DMS 273 (cell line): ENCODE data around the gene CIT.
"Not testable (repeated sequence)": the region's sequence is repeated elsewhere in the genome, so short reads cannot be mapped to it uniquely, and the experiment has no call there.

Experiments
- DNase-seq: peaks from one replicate; lab custom pipeline; 2025; ENCODE audit not compliant: unreplicated experiment; lab: John Stamatoyannopoulos, UW

The CIT gene

GRCh38 chr12:119876761-119877638 lies at the start of gene CIT:
TSS of gene CIT (minus strand) at chr12:119877320. CDS start at chr12:119876168, 1,152 bp downstream.
- DNase-seq: peak; percentile 96

- no peak for DNase-seq
Measured at GRCh38 chr12:119925269-119925668, 48.1 kb upstream of the CIT start.

- DNase-seq: no peak
Measured at GRCh38 chr12:119920064-119920463, 42.9 kb upstream of the CIT start.

GRCh38 chr12:119915894-119916510 lies 38.9 kb upstream of the CIT start:
- no peak for DNase-seq

- no peak for DNase-seq
Measured at GRCh38 chr12:119914666-119915065, 37.5 kb upstream of the CIT start.

GRCh38 chr12:119913536-119914330 lies 36.6 kb upstream of the CIT start:
- no peak for DNase-seq

- DNase-seq: no peak
Measured at GRCh38 chr12:119911182-119911581, 34.1 kb upstream of the CIT start.

- DNase-seq: no peak
Measured at GRCh38 chr12:119910586-119910985, 33.5 kb upstream of the CIT start.

- peak; percentile 77 for DNase-seq
Measured at GRCh38 chr12:119902084-119902509, 25.0 kb upstream of the CIT start.

GRCh38 chr12:119901670-119902069 lies 24.6 kb upstream of the CIT start:
- DNase-seq: no peak

GRCh38 chr12:119894916-119895315 lies 17.8 kb upstream of the CIT start:
- no peak for DNase-seq

GRCh38 chr12:119892611-119893010 lies 15.5 kb upstream of the CIT start:
- not testable (repeated sequence) for DNase-seq

GRCh38 chr12:119885549-119885948 lies 8.4 kb upstream of the CIT start:
- DNase-seq: no peak

GRCh38 chr12:119883791-119884190 lies 6.7 kb upstream of the CIT start:
- not testable (repeated sequence) for DNase-seq

GRCh38 chr12:119883237-119883636 lies 6.1 kb upstream of the CIT start:
- DNase-seq: no peak

- no peak for DNase-seq
Measured at GRCh38 chr12:119877639-119877948, 474 bp upstream of the CIT start.

GRCh38 chr12:119870457-119870856 lies 6.7 kb downstream of the CIT start:
- peak; percentile 96 for DNase-seq

GRCh38 chr12:119869720-119870119 lies 7.4 kb downstream of the CIT start:
- DNase-seq: peak; percentile 91

GRCh38 chr12:119868992-119869391 lies 8.1 kb downstream of the CIT start:
- peak; percentile 68 for DNase-seq

- DNase-seq: peak; percentile 13
Measured at GRCh38 chr12:119864591-119864990, 12.5 kb downstream of the CIT start.

- no peak for DNase-seq
Measured at GRCh38 chr12:119859241-119859640, 17.9 kb downstream of the CIT start.
